Spleen (tissue), 11 donors: ENCODE results near the gene PRSS56. TPM values are rescaled to one million over a fixed set of nuclear protein-coding genes. Genes with fewer than 3 reads are reported as not detected.

Experiments
- DNase-seq: peaks from one replicate; pipeline ENCODE4 v3.0.0-alpha.2; 2020
- H3K27ac ChIP-seq, 8 donors: fragments of 200-600 bp; sonication (generic) in 7 of 8; 1 replicate in 4 of 8; 2 replicates in 4 of 8; pipeline versions ENCODE4 v1.5.0 to v1.8.0; 2016 to 2021; ENCODE audit warnings: inconsistent platforms in 4 of 8, mild to moderate bottlenecking in 4 of 8, moderate library complexity in 1 of 8
- H3K27me3 ChIP-seq, 7 donors: fragments of 200-600 bp; sonication (generic) in 6 of 7; replicated peaks in 1 of 7; 1 replicate in 4 of 7; 2 replicates in 3 of 7; pipeline versions ENCODE4 v1.5.0 to v1.8.0; 2016 to 2021; ENCODE audit warnings: inconsistent platforms in 3 of 7, mild to moderate bottlenecking in 1 of 7
- H3K36me3 ChIP-seq, 6 donors: fragments of 200-600 bp; sonication (generic) in 5 of 6; 1 replicate in 4 of 6; 2 replicates in 2 of 6; pipeline versions ENCODE4 v1.5.0 to v1.8.0; 2016 to 2021; ENCODE audit warnings: inconsistent platforms in 2 of 6
- H3K4me1 ChIP-seq, 6 donors: fragments of 200-600 bp; sonication (generic) in 5 of 6; 1 replicate in 3 of 6; 2 replicates in 3 of 6; pipeline versions ENCODE4 v1.5.0 to v1.8.0; 2016 to 2021; ENCODE audit warnings: inconsistent platforms in 3 of 6
- H3K4me3 ChIP-seq, 8 donors: fragments of 200-600 bp; sonication (generic) in 7 of 8; 1 replicate in 4 of 8; 2 replicates in 4 of 8; pipeline versions ENCODE4 v1.5.0 to v1.8.0; 2016 to 2021; ENCODE audit warnings: inconsistent platforms in 4 of 8, mild to moderate bottlenecking in 4 of 8, moderate library complexity in 2 of 8
- H3K9me3 ChIP-seq, 8 donors: fragments of 200-600 bp; sonication (generic) in 7 of 8; 1 replicate in 4 of 8; 2 replicates in 4 of 8; pipeline versions ENCODE4 v1.5.0 to v1.8.0; 2016 to 2021; ENCODE audit warnings: inconsistent platforms in 4 of 8
- POLR2A ChIP-seq, 3 donors: fragments of 450-650 bp; IDR thresholded peaks; one replicate each; pipeline ENCODE4 v1.5.1; 2017; ENCODE audit warnings: antibody characterized with exemption in 3 of 3, mild to moderate bottlenecking in 1 of 3
- POLR2AphosphoS5 ChIP-seq, 3 donors: sonication (generic); formaldehyde crosslinking; IDR thresholded peaks; one replicate each; pipeline ENCODE4 v1.5.1; 2017; ENCODE audit warnings: antibody characterized with exemption in 3 of 3
- WGBS, 5 donors: extraction: QIAGEN DNeasy Blood & Tissue Kit in 3 of 5; methylation state at CpG; one replicate each; pipeline versions ENCODE4 v1.1.5 to v1.1.7; 2013 to 2018; 5-methylcytosine and 5-hydroxymethylcytosine counted together
- intact Hi-C: fragments of 100-400 bp; cut with DNase I; formaldehyde crosslinking; loops from one replicate; pipeline ENCODE4 v1.15.0; 2023; ENCODE audit warnings: low total_unique reads
- polyA plus RNA-seq, 3 donors: library from polyadenylated mRNA; stranded (reverse); fragments of 200-250 nt; gene quantifications; one replicate each; pipeline ENCODE4 v1.2.1, GENCODE V29; 2013
- total RNA-seq, 7 donors: library from RNA; depleted of rRNA in 3 of 7; stranded (reverse); fragments of >200 nt in 3 of 7; fragmentation: NEBNext Ultra II Directional in 4 of 7; extraction: Animal tissue kit (Norgen Biotek cat#: 25700) in 4 of 7; gene quantifications; one replicate each; pipeline versions ENCODE4 v1.1.0 to v1.2.1, GENCODE V29; 2016 to 2021
- TF ChIP-seq, protein P1 (sequence below), 11 experiments: fragments of 200-600 bp in 7 of 11; fragments of 450-650 bp in 4 of 11; sonication (generic) in 4 of 11; IDR thresholded peaks in 8 of 11; conservative IDR thresholded peaks in 3 of 11; 1 replicate in 7 of 11; 2 replicates in 4 of 11; pipeline versions ENCODE4 v1.4.0 to v1.8.0; 2016 to 2021; ENCODE audit warnings: antibody characterized with exemption in 11 of 11, inconsistent platforms in 4 of 11, mild to moderate bottlenecking in 1 of 11
- donor health status: healthy with polysubstance abuse.
- donor health status: DM: no; HTN: no; CAD: no; lungs with moderate emphysema.
- donor health status: DM: no; HTN: no; CAD: no.
- donor health status: Bipolar disorder and iron deficiency.
- donor health status: healthy.
- donor health status: DM: no; HTN: no; CAD: no.
- donor health status: DM: yes; HTN: yes; CAD: no.

The PRSS56 gene
- total and polyA plus RNA-seq, 10 donors = 0.04 to 0.13 TPM; not detected in 8

DNA sequence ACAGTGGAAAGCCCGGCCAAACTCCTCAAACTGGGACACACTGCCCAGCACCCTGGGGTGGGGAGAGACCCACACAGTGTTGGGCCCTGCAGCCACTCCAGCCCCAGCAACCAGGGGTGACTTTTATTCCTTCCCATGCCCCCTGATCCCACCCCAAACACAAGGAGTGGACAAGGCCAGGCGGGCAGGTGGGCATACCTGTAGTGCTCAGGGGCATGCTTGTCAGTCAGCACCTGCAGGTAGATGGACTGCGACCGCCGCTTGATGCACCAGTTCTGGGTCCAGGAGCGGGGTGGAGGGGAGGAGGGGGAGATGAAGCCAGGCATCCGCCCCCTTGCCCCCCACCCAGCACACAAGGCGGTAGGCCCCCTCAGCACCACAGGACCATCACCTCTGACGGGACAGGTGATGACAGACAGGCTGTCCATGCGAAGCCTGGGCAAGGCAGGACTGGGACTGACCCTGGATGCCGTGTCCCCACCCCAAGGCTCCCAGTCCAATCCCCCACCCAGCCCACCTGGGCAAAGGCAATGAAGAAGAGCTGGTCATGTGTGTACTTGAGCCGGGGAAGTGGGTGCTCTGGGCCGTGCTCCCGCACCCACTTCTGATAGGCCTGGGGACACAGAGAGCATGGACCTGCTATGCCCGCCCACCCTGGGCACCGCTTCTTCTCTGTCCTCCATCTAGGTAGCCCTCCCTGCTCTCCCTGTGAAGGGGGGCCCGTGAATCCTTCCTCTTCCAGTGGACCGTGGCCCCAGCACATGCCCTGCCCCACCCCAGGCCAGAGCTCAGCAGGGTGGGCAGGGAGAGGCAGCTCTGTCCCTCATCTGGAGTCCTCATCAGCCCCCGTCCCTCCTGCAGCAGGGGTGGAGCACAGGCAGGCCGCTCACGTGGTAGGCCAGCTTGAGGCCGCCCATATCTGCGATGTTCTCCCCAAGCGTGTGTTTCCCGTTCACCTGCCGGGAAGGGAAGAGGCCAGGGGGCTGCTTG is 39.7 kb upstream of the PRSS56 start:
- Histone ChIP-seq H3K27ac (no peak overlapping the region), H3K4me3 (no peak overlapping the region), H3K9me3 (no peaks in the 10 kb centered on the region), H3K27me3 (peaks cover 0 to 79% (median 19%) of the 10 kb centered on the region in 7 donors), H3K36me3 (no peaks in the 10 kb centered on the region), H3K4me1 (peaks cover 0 to 7% (median 3%) of the 10 kb centered on the region in 6 donors)
- intact Hi-C loops = no loop called here
- TF ChIP-seq POLR2A (IDR thresholded peaks at IDR 0.05) = no peak
- TF ChIP-seq POLR2AphosphoS5 (IDR thresholded peaks at IDR 0.05) = no peak
- TF ChIP-seq, protein P1, sequence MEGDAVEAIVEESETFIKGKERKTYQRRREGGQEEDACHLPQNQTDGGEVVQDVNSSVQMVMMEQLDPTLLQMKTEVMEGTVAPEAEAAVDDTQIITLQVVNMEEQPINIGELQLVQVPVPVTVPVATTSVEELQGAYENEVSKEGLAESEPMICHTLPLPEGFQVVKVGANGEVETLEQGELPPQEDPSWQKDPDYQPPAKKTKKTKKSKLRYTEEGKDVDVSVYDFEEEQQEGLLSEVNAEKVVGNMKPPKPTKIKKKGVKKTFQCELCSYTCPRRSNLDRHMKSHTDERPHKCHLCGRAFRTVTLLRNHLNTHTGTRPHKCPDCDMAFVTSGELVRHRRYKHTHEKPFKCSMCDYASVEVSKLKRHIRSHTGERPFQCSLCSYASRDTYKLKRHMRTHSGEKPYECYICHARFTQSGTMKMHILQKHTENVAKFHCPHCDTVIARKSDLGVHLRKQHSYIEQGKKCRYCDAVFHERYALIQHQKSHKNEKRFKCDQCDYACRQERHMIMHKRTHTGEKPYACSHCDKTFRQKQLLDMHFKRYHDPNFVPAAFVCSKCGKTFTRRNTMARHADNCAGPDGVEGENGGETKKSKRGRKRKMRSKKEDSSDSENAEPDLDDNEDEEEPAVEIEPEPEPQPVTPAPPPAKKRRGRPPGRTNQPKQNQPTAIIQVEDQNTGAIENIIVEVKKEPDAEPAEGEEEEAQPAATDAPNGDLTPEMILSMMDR (IDR thresholded peaks at IDR 0.05 in 8 of 11, conservative IDR thresholded peaks at IDR 0.05 in 3 of 11) = no peak
- peak; percentile 60 for DNase-seq
- 75 to 85% (median 81%) methylated on average over 15 to 26 of the region's 26 CpGs for WGBS, 5 donors

DNA sequence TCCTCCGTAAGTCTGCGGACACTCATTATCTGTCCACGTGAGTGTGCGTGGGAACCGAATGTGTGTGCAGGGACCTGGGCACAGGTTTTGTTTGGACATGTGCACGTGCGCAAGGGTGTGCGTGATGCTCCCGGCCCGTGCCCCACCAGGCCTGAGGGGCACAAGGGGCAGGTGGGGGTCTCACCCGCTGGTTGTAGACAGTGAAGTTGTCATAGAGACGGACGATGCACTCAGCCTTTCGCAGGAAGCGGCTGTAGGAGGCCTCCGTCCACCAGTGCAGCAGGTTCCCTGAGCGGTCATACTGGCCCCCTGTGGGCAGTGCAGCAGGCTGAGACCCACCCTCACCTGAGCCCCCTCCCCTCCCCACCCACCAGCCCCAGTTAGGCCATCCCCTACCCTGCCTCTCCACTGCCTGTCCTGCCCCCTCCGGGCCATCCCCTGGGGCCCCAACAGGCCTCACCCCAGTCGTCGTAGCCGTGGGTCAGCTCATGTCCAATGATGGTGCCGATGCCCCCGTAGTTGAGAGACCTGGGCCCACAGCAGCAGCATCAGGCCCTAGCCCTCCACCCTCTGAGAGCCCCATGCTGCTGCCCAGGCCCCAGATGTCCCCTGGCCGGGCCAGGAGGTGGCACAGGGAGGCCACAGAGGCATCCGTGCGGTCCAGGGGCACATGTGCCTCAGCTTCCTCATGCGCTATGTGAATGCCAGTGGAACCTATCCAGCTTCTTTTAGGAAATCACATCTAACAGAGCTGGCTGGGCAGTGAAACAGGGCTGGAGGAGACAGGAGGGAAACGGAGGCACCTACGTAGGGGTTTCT is 38.7 kb upstream of the PRSS56 start:
- Histone ChIP-seq H3K4me3 (no peak overlapping the region), H3K27ac (no peak overlapping the region), H3K27me3 (peaks cover 0 to 80% (median 30%) of the 10 kb centered on the region in 7 donors), H3K9me3 (no peaks in the 10 kb centered on the region), H3K4me1 (peaks cover under 1 to 18% (median 13%) of the 10 kb centered on the region in 6 donors), H3K36me3 (no peaks in the 10 kb centered on the region)
- TF ChIP-seq POLR2A (IDR thresholded peaks at IDR 0.05) (no peak), POLR2AphosphoS5 (IDR thresholded peaks at IDR 0.05) (no peak)
- TF ChIP-seq, protein P1 (IDR thresholded peaks at IDR 0.05 in 8 of 11, conservative IDR thresholded peaks at IDR 0.05 in 3 of 11) = no peak
- intact Hi-C loops = no loop called here
- peak; percentile 55 for DNase-seq
- 88 to 94% (median 90%) methylated on average over 19 to 29 of the region's 29 CpGs for WGBS, 5 donors

DNA sequence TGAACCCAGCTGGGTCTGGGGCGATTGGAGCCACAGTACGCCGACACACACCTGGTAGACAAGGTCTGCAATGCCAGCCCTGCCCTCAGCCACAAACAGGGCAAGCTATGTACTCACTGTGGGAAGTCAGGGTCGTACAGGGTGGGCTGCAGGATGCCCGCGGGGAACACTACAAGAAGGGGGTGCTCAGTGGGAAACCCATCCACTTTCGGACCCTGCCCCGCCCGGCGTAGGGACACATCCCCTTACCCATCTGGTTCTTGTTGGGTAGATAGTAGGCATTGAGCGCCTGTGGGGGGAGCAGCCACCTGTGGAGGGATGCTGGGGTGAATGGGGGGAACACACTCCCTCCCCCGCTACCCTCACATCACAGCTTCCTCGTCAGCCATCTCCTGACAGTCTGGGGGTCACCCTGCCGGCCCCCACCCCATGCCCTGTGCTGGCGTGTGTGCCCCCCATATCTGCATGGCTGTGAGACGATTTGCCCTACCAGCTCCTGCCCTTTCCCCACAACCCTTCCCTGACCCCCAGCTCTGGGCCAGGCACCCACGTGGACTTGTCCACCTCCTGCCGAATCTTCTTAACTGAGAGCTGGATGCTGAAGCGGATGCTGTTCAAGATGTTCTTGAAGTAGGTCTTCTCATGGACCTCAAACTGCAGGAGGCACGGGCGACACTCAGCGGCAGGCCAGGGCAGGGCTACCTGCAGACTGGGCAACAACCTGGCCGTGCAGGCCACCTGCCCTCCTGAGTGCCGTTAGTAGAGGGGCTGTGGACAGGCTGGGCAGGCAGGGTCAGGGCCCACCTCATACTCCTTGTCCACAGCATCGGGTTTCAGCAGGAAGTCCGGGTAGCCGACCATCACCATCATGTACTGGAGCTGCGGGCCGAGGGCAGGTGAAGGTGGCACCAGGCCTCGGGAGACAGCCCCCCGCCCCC is 37.6 kb upstream of the PRSS56 start:
- DNase-seq = peak; percentile 71
- intact Hi-C loops = no loop called here
- peaks cover 0 to 86% (median 40%) of the 10 kb centered on the region in 7 donors for H3K27me3 ChIP-seq

More for the DNA sequence above, 37.6 kb upstream of the PRSS56 start:
- Histone ChIP-seq H3K9me3 (no peaks in the 10 kb centered on the region), H3K27ac (no peak overlapping the region), H3K4me3 (no peak overlapping the region), H3K4me1 (peaks cover 9 to 28% (median 23%) of the 10 kb centered on the region in 6 donors), H3K36me3 (no peaks in the 10 kb centered on the region)
- 83 to 91% (median 87%) methylated on average over 16 to 31 of the region's 31 CpGs for WGBS, 5 donors
- TF ChIP-seq, protein P1 (IDR thresholded peaks at IDR 0.05 in 8 of 11, conservative IDR thresholded peaks at IDR 0.05 in 3 of 11) = no peak
- TF ChIP-seq POLR2AphosphoS5 (IDR thresholded peaks at IDR 0.05) (no peak), POLR2A (IDR thresholded peaks at IDR 0.05) (no peak)
